VCaP (cell line): ENCODE data around the gene NELL1.

ENCODE experiments used
- H3K27ac ChIP-seq: fragments of 450-650 bp; 2 replicates; pipeline ENCODE4 v1.5.1; 2017
- CTCF ChIP-seq: fragments of 450-650 bp; conservative IDR thresholded peaks from 2 replicates; pipeline ENCODE4 v1.5.1; 2017; ENCODE audit warnings: mild to moderate bottlenecking, moderate library complexity

NELL1 gene

GRCh38 chr11:20783220-20783619 is 113.8 kb downstream of the NELL1 start:
- TF ChIP-seq CTCF, result no peak
- no peak overlapping the region for H3K27ac ChIP-seq

GRCh38 chr11:20790622-20791021 is 121.2 kb downstream of the NELL1 start:
- TF ChIP-seq CTCF, result no peak

GRCh38 chr11:20795005-20795404 is 125.6 kb downstream of the NELL1 start:
- no peak overlapping the region for H3K27ac ChIP-seq
- no peak for TF ChIP-seq CTCF

More at GRCh38 chr11:20790622-20791021, 121.2 kb downstream of the NELL1 start:
- H3K27ac ChIP-seq, result no peak overlapping the region

- TF ChIP-seq CTCF, result no peak
Measured at GRCh38 chr11:20808328-20808727, 138.9 kb downstream of the NELL1 start.

GRCh38 chr11:20821046-20821445 is 151.7 kb downstream of the NELL1 start:
- no peak for TF ChIP-seq CTCF
- H3K27ac ChIP-seq, result no peak overlapping the region

More at GRCh38 chr11:20808328-20808727, 138.9 kb downstream of the NELL1 start:
- H3K27ac ChIP-seq, result no peak overlapping the region

- TF ChIP-seq CTCF, result no peak
- no peak overlapping the region for H3K27ac ChIP-seq
Measured at GRCh38 chr11:20821470-20821869, 152.1 kb downstream of the NELL1 start.

GRCh38 chr11:20824773-20825172 is 155.4 kb downstream of the NELL1 start:
- TF ChIP-seq CTCF, result no peak

GRCh38 chr11:20835561-20835960 is 166.2 kb downstream of the NELL1 start:
- H3K27ac ChIP-seq, result no peak overlapping the region

More at GRCh38 chr11:20824773-20825172, 155.4 kb downstream of the NELL1 start:
- no peak overlapping the region for H3K27ac ChIP-seq

More at GRCh38 chr11:20835561-20835960, 166.2 kb downstream of the NELL1 start:
- TF ChIP-seq CTCF, result no peak
